Measurements from ENCODE around the gene LRRK1. TPM values are rescaled to one million over a fixed set of nuclear protein-coding genes. Genes with fewer than 3 reads are reported as not detected.

The LRRK1 gene
- total RNA-seq, 4 donors from 2014 or later, result 7.1 to 29.3 (median 8.5) TPM

- DNase-seq, result no peak
- H3K36me3 ChIP-seq, result no peaks in the 10 kb centered on the region
- no peak for TF ChIP-seq POLR2A (IDR thresholded peaks at IDR 0.05)
- TF ChIP-seq, protein P1, sequence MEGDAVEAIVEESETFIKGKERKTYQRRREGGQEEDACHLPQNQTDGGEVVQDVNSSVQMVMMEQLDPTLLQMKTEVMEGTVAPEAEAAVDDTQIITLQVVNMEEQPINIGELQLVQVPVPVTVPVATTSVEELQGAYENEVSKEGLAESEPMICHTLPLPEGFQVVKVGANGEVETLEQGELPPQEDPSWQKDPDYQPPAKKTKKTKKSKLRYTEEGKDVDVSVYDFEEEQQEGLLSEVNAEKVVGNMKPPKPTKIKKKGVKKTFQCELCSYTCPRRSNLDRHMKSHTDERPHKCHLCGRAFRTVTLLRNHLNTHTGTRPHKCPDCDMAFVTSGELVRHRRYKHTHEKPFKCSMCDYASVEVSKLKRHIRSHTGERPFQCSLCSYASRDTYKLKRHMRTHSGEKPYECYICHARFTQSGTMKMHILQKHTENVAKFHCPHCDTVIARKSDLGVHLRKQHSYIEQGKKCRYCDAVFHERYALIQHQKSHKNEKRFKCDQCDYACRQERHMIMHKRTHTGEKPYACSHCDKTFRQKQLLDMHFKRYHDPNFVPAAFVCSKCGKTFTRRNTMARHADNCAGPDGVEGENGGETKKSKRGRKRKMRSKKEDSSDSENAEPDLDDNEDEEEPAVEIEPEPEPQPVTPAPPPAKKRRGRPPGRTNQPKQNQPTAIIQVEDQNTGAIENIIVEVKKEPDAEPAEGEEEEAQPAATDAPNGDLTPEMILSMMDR (IDR thresholded peaks at IDR 0.05), result no peak
- H3K27me3 ChIP-seq, result no peaks in the 10 kb centered on the region
- no peaks in the 10 kb centered on the region for H3K9me3 ChIP-seq
- 88 to 97% methylated on average over 6 of the region's 6 CpGs for WGBS, 2 donors
- intact Hi-C loops (cut with DNase I), result no loop called here
- no peaks in the 10 kb centered on the region for H3K4me1 ChIP-seq
- no peak overlapping the region for H3K4me3 ChIP-seq (replicated peaks in 1 of 3)
- no peak overlapping the region for H3K27ac ChIP-seq
Measured at GRCh38 chr15:101107625-101108460, 188.7 kb downstream of the LRRK1 start.

GRCh38 chr15:101108461-101108775 is 189.3 kb downstream of the LRRK1 start:
- no peak for DNase-seq
- Histone ChIP-seq H3K4me3 (replicated peaks in 1 of 3) (no peak overlapping the region), H3K4me1 (no peaks in the 10 kb centered on the region), H3K27ac (no peak overlapping the region), H3K36me3 (no peaks in the 10 kb centered on the region), H3K27me3 (no peaks in the 10 kb centered on the region), H3K9me3 (no peaks in the 10 kb centered on the region)
- TF ChIP-seq POLR2A (IDR thresholded peaks at IDR 0.05), result no peak
- intact Hi-C loops (cut with DNase I), result no loop called here
- 91 to 95% methylated on average over 10 of the region's 10 CpGs for WGBS, 2 donors

- TF ChIP-seq POLR2A (IDR thresholded peaks at IDR 0.05), result no peak
- TF ChIP-seq, protein P1 (IDR thresholded peaks at IDR 0.05), result no peak
- Histone ChIP-seq H3K9me3 (no peaks in the 10 kb centered on the region), H3K4me3 (replicated peaks in 1 of 3) (no peak overlapping the region), H3K4me1 (no peaks in the 10 kb centered on the region), H3K27ac (no peak overlapping the region), H3K36me3 (no peaks in the 10 kb centered on the region), H3K27me3 (no peaks in the 10 kb centered on the region)
- intact Hi-C loops (cut with DNase I), result no loop called here
- no peak for DNase-seq
- 98 to 99% methylated on average over 7 of the region's 7 CpGs for WGBS, 2 donors
Measured at GRCh38 chr15:101108791-101109190, 189.6 kb downstream of the LRRK1 start.

DNA sequence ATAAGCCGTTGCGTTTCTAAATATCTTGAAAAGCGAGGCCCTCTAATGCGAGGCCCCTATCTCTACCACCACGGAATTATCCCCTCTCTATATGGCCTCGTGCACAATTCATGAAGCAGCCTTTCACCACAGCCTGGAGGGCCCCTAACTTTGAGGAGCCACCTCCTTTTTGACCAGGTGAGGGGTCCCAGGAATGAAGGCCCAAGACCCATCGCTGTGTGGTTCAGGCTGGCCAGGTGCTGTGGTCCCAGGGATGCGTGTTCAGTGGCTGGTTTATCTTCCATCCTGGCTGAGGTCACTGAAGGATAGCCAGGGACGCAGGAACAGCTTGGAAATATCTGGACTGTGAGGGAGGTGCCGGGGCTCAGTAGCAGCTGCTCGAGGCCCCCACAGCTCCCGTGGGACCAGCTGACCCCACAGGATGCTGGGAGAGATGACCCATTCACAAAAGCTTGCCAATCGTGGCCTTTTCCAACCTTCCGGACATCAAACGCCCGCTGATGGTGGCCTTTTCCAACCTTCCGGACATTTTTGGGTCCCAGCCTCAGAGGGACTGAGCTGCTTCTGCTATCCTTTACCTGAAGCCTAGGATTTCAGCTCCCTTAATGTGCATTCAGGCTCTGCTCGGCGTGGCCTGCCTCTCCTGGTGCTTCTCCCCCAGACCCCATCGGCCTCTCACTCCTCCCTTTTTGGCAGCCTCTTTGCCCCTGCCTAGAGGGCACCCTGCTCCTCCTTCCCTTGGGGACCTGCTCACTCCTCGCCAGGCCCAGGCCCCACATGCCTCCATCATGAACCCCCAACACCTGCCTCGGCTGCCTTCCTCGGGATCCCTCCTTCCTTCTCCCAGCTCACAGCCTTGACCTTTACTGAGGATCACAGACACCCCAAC is 191.8 kb downstream of the LRRK1 start:
- Histone ChIP-seq H3K4me3 (replicated peaks in 1 of 3) (no peak overlapping the region), H3K27me3 (no peaks in the 10 kb centered on the region), H3K27ac (no peak overlapping the region), H3K4me1 (peaks cover 2 to 3% of the 10 kb centered on the region in 2 donors), H3K9me3 (no peaks in the 10 kb centered on the region), H3K36me3 (no peaks in the 10 kb centered on the region)
- 91 to 97% methylated on average over 14 to 22 of the region's 23 CpGs for WGBS, 2 donors
- intact Hi-C loops (cut with DNase I), result no loop called here
- DNase-seq, result no peak
- TF ChIP-seq POLR2A (IDR thresholded peaks at IDR 0.05), result no peak
- TF ChIP-seq, protein P1 (IDR thresholded peaks at IDR 0.05), result no peak

DNA sequence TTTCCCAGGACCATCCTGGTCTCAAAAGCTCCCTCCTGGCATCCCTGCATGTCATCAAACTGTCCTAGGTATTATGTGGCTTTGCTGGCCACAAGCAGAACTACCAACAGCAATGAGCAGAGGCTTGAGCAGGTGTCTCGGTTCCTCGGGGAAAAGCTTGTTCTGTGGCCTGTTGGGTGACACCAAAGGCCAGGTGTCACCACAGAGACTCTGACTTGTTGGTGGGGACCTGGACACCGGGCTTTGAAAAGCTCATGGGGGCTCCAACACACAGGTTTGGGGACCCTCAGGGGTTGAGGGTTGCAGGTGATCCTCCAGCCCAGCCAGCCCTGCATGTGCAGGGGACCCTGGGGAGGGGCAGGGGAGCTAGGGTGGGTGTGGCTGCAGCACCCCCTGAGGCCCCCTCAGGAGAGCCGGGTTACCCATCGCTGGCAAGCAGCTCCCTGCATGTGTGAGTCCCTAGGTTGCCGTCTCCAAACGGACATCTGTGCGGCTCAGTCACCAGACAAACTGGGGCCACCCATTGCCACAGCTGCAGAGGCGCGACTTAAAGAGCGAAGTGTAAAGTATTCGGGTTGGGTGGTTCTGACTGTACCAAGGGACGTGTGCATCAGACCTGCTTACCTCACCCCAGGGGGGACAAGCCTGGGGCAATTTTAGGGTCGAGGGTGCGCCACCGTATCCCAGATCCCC is 192.6 kb downstream of the LRRK1 start:
- peaks cover 8% of the 10 kb centered on the region in 2 donors for H3K4me1 ChIP-seq
- H3K9me3 ChIP-seq, result no peaks in the 10 kb centered on the region
- no peak for DNase-seq
- no peaks in the 10 kb centered on the region for H3K27me3 ChIP-seq
- 94 to 98% methylated on average over 11 to 15 of the region's 16 CpGs for WGBS, 2 donors
- H3K36me3 ChIP-seq, result no peaks in the 10 kb centered on the region
- TF ChIP-seq POLR2A (IDR thresholded peaks at IDR 0.05), result no peak
- TF ChIP-seq, protein P1 (IDR thresholded peaks at IDR 0.05), result no peak
- no peak overlapping the region for H3K27ac ChIP-seq
- intact Hi-C loops (cut with DNase I), result no loop called here
- H3K4me3 ChIP-seq (replicated peaks in 1 of 3), result no peak overlapping the region

Measured in thyroid gland (tissue), 4 donors.